RWPE2 (cell line): Measurements from ENCODE around the gene ABHD4.
"Not testable (repeated sequence)": the region's sequence is repeated elsewhere in the genome, so short reads cannot be mapped to it uniquely, and the experiment has no call there.

Source experiments
- ATAC-seq: fragments of 200-7000 bp; cut with Tn5 transposase; 3 replicates; pipeline ENCODE4 v1.9.1; 2021; ENCODE audit warnings: low read depth
- DNase-seq: peaks from one replicate; pipeline ENCODE4 v3.0.0-alpha.2; 2020; ENCODE audit warnings: low spot score
- H3K27ac ChIP-seq: fragments of 450-650 bp; 2 replicates; pipeline ENCODE4 v1.5.1; 2017; ENCODE audit warnings: mild to moderate bottlenecking; ENCODE audit not compliant: poor library complexity, severe bottlenecking
- H3K27me3 ChIP-seq: fragments of 250-450 bp; sonication (Bioruptor Pico); 2 replicates; pipeline ENCODE4 v1.5.1; 2021; ENCODE audit warnings: mild to moderate bottlenecking, moderate library complexity; ENCODE audit not compliant: insufficient read depth, poor library complexity, severe bottlenecking
- H3K36me3 ChIP-seq: fragments of 250-450 bp; sonication (Bioruptor Pico); 2 replicates; pipeline ENCODE4 v1.5.1; 2020; ENCODE audit warnings: low read depth, mild to moderate bottlenecking, moderate library complexity
- H3K4me1 ChIP-seq: fragments of 250-450 bp; sonication (Bioruptor Pico); 2 replicates; pipeline ENCODE4 v1.5.1; 2021; ENCODE audit warnings: mild to moderate bottlenecking, moderate library complexity; ENCODE audit not compliant: insufficient read depth, poor library complexity, severe bottlenecking
- H3K4me3 ChIP-seq: fragments of 250-450 bp; sonication (Bioruptor Pico); 2 replicates; pipeline ENCODE4 v1.5.1; 2021; ENCODE audit warnings: mild to moderate bottlenecking, moderate library complexity; ENCODE audit not compliant: severe bottlenecking
- H3K9me3 ChIP-seq: fragments of 250-450 bp; sonication (Bioruptor Pico); 2 replicates; pipeline ENCODE4 v1.5.1; 2021; ENCODE audit warnings: mild to moderate bottlenecking, moderate library complexity; ENCODE audit not compliant: severe bottlenecking
- CTCF ChIP-seq: fragments of 450-650 bp; IDR thresholded peaks from one replicate; pipeline ENCODE4 v1.5.1; 2017; ENCODE audit warnings: mild to moderate bottlenecking, moderate library complexity; ENCODE audit not compliant: poor library complexity, severe bottlenecking

The ABHD4 gene

GRCh38 chr14:22580625-22581024 is 17.5 kb upstream of the ABHD4 start:
- no peak for ATAC-seq
- Histone ChIP-seq H3K27me3 (no peaks in the 10 kb centered on the region), H3K4me1 (no peaks in the 10 kb centered on the region), H3K36me3 (peaks cover 53% of the 10 kb centered on the region), H3K27ac (no peak overlapping the region), H3K4me3 (no peak overlapping the region), H3K9me3 (no peaks in the 10 kb centered on the region)
- DNase-seq: no peak
- no peak for TF ChIP-seq CTCF

GRCh38 chr14:22583994-22584393 is 14.1 kb upstream of the ABHD4 start:
- Histone ChIP-seq H3K27ac (no peak overlapping the region), H3K27me3 (no peaks in the 10 kb centered on the region), H3K4me1 (peaks cover 7% of the 10 kb centered on the region), H3K36me3 (peaks cover 56% of the 10 kb centered on the region), H3K4me3 (no peak overlapping the region), H3K9me3 (no peaks in the 10 kb centered on the region)
- ATAC-seq: no peak; the same call in 2 of the 3 replicates
- no peak for DNase-seq
- TF ChIP-seq CTCF: no peak

GRCh38 chr14:22587247-22587646 is 10.9 kb upstream of the ABHD4 start:
- no peak for TF ChIP-seq CTCF
- H3K27ac ChIP-seq: no peak overlapping the region
- peaks cover 7% of the 10 kb centered on the region for H3K4me1 ChIP-seq
- no peak overlapping the region for H3K4me3 ChIP-seq
- H3K27me3 ChIP-seq: no peaks in the 10 kb centered on the region
- no peaks in the 10 kb centered on the region for H3K9me3 ChIP-seq
- H3K36me3 ChIP-seq: peaks cover 43% of the 10 kb centered on the region
- no peak for DNase-seq
- no peak for ATAC-seq

- Histone ChIP-seq H3K36me3 (peaks cover 43% of the 10 kb centered on the region), H3K27ac (peak overlapping the region; percentile 67), H3K4me3 (peak overlapping the region; percentile 53)
- DNase-seq, ATAC-seq, H3K4me1 ChIP-seq, H3K27me3 ChIP-seq, H3K9me3 ChIP-seq: not testable (repeated sequence)
These were observed 10.2 kb upstream of the ABHD4 start for GRCh38 chr14:22587677-22588422.

- no peak for TF ChIP-seq CTCF
- Histone ChIP-seq H3K4me3 (peak overlapping the region; percentile 53), H3K9me3 (no peaks in the 10 kb centered on the region), H3K27me3 (no peaks in the 10 kb centered on the region), H3K27ac (peak overlapping the region; percentile 67), H3K4me1 (peaks cover 7% of the 10 kb centered on the region), H3K36me3 (peaks cover 38% of the 10 kb centered on the region)
- ATAC-seq (no peak), DNase-seq (no peak)
These were observed 9.5 kb upstream of the ABHD4 start for GRCh38 chr14:22588526-22589095.
